H1 (cell line): ENCODE results near the gene OR11H6. TPM values are rescaled to one million over a fixed set of nuclear protein-coding genes. Genes with fewer than 3 reads are reported as not detected.

ENCODE experiments used
- HDAC2 ChIP-seq, 2 experiments: fragments of 300-600 bp in 1 of 2; sonication (generic) in 1 of 2; IDR thresholded peaks; 2 replicates each; pipeline ENCODE4 v1.6.1; 2011 to 2012; ENCODE audit warnings: low read depth in 2 of 2, low read length in 2 of 2, mild to moderate bottlenecking in 2 of 2, moderate library complexity in 2 of 2, borderline replicate concordance in 1 of 2, inconsistent platforms in 1 of 2
- SP4 ChIP-seq: IDR thresholded peaks from 2 replicates; pipeline ENCODE4 v1.6.1; 2012; ENCODE audit warnings: low read length, inconsistent platforms
- YY1 ChIP-seq: IDR thresholded peaks from 2 replicates; pipeline ENCODE4 v1.6.1; 2011; ENCODE audit warnings: low read depth, mild to moderate bottlenecking, low read length
- polyA plus RNA-seq, 7 experiments: library from polyadenylated mRNA; depleted of rRNA in 3 of 7; stranded (reverse) in 5 of 7; unstranded in 2 of 7; fragments of >200 nt in 5 of 7; fragments of 200-250 nt in 2 of 7; gene quantifications; 1 replicate in 5 of 7; 2 replicates in 1 of 7; 4 replicates in 1 of 7; pipeline versions ENCODE4 v1.2.1 to v1.2.3, GENCODE V29; 2011 to 2013; ENCODE audit warnings: missing spikeins in 2 of 7, mixed read lengths in 2 of 7
- total RNA-seq: library from RNA; stranded (reverse); fragmentation: NEBNext Ultra II Directional; extraction: Animal tissue kit (Norgen Biotek cat#: 25700); gene quantifications from 2 replicates; pipeline ENCODE4 v1.2.1, GENCODE V29; 2021

Gene OR11H6
- total and polyA plus RNA-seq, 2 of the 8 experiments (the other 6 are each of a cell fraction or from before 2014, with no cell fraction given): not detected

GRCh38 chr14:20215196-20215595 is 8.3 kb upstream of the OR11H6 start (continued):
- TF ChIP-seq HDAC2 (IDR thresholded peaks at IDR 0.05; ENCODE audit: borderline replicate concordance in 1 of 2, low read depth in 2 of 2, low read length in 2 of 2): no peak
- TF ChIP-seq SP4: no peak
- TF ChIP-seq YY1: no peak
